Ishikawa (cell line): ENCODE data around the gene PLN.

ENCODE experiments used
- CEBPB ChIP-seq: IDR thresholded peaks from 2 replicates; pipeline ENCODE4 v1.6.1; 2012
- CREB1 ChIP-seq: IDR thresholded peaks from 2 replicates; pipeline ENCODE4 v1.6.1; 2012; ENCODE audit warnings: low read depth
- EGR1 ChIP-seq: IDR thresholded peaks from 2 replicates; pipeline ENCODE4 v1.6.1; 2012
- EP300 ChIP-seq: IDR thresholded peaks from 2 replicates; pipeline ENCODE4 v1.6.1; 2012; ENCODE audit warnings: borderline replicate concordance
- FOXM1 ChIP-seq: IDR thresholded peaks from 2 replicates; pipeline ENCODE4 v1.6.1; 2012; ENCODE audit warnings: low read depth, borderline replicate concordance
- MAX ChIP-seq: IDR thresholded peaks from 2 replicates; pipeline ENCODE4 v1.6.1; 2012
- NFIC ChIP-seq: IDR thresholded peaks from 2 replicates; pipeline ENCODE4 v1.6.1; 2012
- RAD21 ChIP-seq: IDR thresholded peaks from 2 replicates; pipeline ENCODE4 v1.6.1; 2012; ENCODE audit warnings: low read depth
- REST ChIP-seq: IDR thresholded peaks from 2 replicates; pipeline ENCODE4 v1.6.1; 2012; ENCODE audit warnings: low read depth, mild to moderate bottlenecking
- TAF1 ChIP-seq: IDR thresholded peaks from 2 replicates; pipeline ENCODE4 v1.6.1; 2012; ENCODE audit warnings: low read depth, mild to moderate bottlenecking
- TCF12 ChIP-seq: IDR thresholded peaks from 2 replicates; pipeline ENCODE4 v1.6.1; 2012; ENCODE audit warnings: low read depth
- TEAD4 ChIP-seq: IDR thresholded peaks from 2 replicates; pipeline ENCODE4 v1.6.1; 2012
- USF1 ChIP-seq: IDR thresholded peaks from 2 replicates; pipeline ENCODE4 v1.6.1; 2012
- YY1 ChIP-seq: IDR thresholded peaks from 2 replicates; pipeline ENCODE4 v1.6.1; 2012; ENCODE audit warnings: low read depth
- ZBTB7A ChIP-seq: IDR thresholded peaks from 2 replicates; pipeline ENCODE4 v1.6.1; 2012; ENCODE audit warnings: low read depth

PLN gene

GRCh38 chr6:118548136-118548535 is at the start of gene PLN:
TSS of gene PLN (plus strand) at chr6:118548296. CDS start at chr6:118558922, 10,626 bp downstream.
- TF ChIP-seq FOXM1: no peak

GRCh38 chr6:118500130-118501015 is 47.7 kb upstream of the PLN start:
- no peak for TF ChIP-seq USF1

GRCh38 chr6:118501099-118501498 is 47.0 kb upstream of the PLN start:
- no peak for TF ChIP-seq ZBTB7A
- TF ChIP-seq NFIC: no peak
- TF ChIP-seq TAF1: no peak
- no peak for TF ChIP-seq CEBPB
- TF ChIP-seq EP300: no peak
- no peak for TF ChIP-seq YY1
- no peak for TF ChIP-seq REST
- TF ChIP-seq TEAD4: no peak
- no peak for TF ChIP-seq EGR1
- no peak for TF ChIP-seq USF1
- no peak for TF ChIP-seq CREB1
- TF ChIP-seq MAX: no peak
- TF ChIP-seq TCF12: no peak

- TF ChIP-seq USF1: no peak
- TF ChIP-seq MAX: no peak
- TF ChIP-seq TAF1: no peak
- no peak for TF ChIP-seq CEBPB
- no peak for TF ChIP-seq RAD21
- no peak for TF ChIP-seq EP300
- no peak for TF ChIP-seq TCF12
- TF ChIP-seq REST: no peak
- TF ChIP-seq CREB1: no peak
Measured at GRCh38 chr6:118501765-118502164, 46.3 kb upstream of the PLN start.

- TF ChIP-seq TAF1: no peak
- no peak for TF ChIP-seq CEBPB
- TF ChIP-seq YY1: no peak
- TF ChIP-seq NFIC: no peak
- TF ChIP-seq FOXM1: no peak
- no peak for TF ChIP-seq CREB1
- no peak for TF ChIP-seq TCF12
- no peak for TF ChIP-seq USF1
- TF ChIP-seq TEAD4: no peak
- TF ChIP-seq RAD21: no peak
- no peak for TF ChIP-seq EP300
- TF ChIP-seq ZBTB7A: no peak
- TF ChIP-seq REST: no peak
- TF ChIP-seq EGR1: no peak
- no peak for TF ChIP-seq MAX
Measured at GRCh38 chr6:118502169-118502568, 45.9 kb upstream of the PLN start.
